ENCODE measurements around the gene TK2. TPM values are rescaled to one million over a fixed set of nuclear protein-coding genes. Genes with fewer than 3 reads are reported as not detected.
"Not testable (repeated sequence)": the region's sequence is repeated elsewhere in the genome, so short reads cannot be mapped to it uniquely, and the experiment has no call there.

TK2 gene
- total and polyA plus RNA-seq, 9 of the 15 experiments (the other 6 are each of a cell fraction or from before 2014, with no cell fraction given), result 1.1 to 10.2 (median 5.3) TPM

- TF ChIP-seq REST (IDR thresholded peaks at IDR 0.05; ENCODE audit: borderline replicate concordance) (peak; percentile 25; the same call in 1 of the 2 replicates), REST (CRISPR knock-in tag; IDR thresholded peaks at IDR 0.05; ENCODE audit: low read depth) (no peak), FOXM1 (IDR thresholded peaks at IDR 0.05; ENCODE audit: low read depth) (0 out of 2 replicates have a peak, but pooled peaks have one; percentile 13), FOXM1 (CRISPR knock-in tag; IDR thresholded peaks at IDR 0.05; ENCODE audit: low read depth) (no peak), CTCF (IDR thresholded peaks at IDR 0.05 in 2 of 3, conservative IDR thresholded peaks at IDR 0.05 in 1 of 3; ENCODE audit: insufficient read depth in 2 of 3, low read depth in 1 of 3, low read length in 3 of 3) (peak; percentile 53 to 69 (median 58))
Measured at GRCh38 chr16:66515596-66516508, 34.1 kb downstream of the TK2 start (continued).

- H4K20me1 ChIP-seq (replicated peaks; ENCODE audit: control insufficient read depth, insufficient read depth, low read length); H3K4me2 ChIP-seq (ENCODE audit: insufficient read depth, low read length); H2AFZ ChIP-seq (ENCODE audit: low read depth, low read length); intact Hi-C loops (cut with micrococcal nuclease); POLR2A ChIA-PET; H3K4me3 ChIP-seq; DNase-seq (ENCODE audit: extremely low read depth in 1 of 4, low spot score in 3 of 4); H3K79me2 ChIP-seq (ENCODE audit: control insufficient read depth, insufficient read depth, low read length); H3K9me3 ChIP-seq (replicated peaks; ENCODE audit: control insufficient read depth, insufficient read depth, low read depth, low read length); ATAC-seq; in situ Hi-C loops (cut with MboI); H3K27ac ChIP-seq (ENCODE audit: extremely low read depth, low read depth, low read length); BruUV-seq (replicated peaks); CTCF ChIA-PET (ENCODE audit: low intra/inter-chr PET ratio); FAIRE-seq; H3K27me3 ChIP-seq (ENCODE audit: control insufficient read depth in 2 of 2, insufficient read depth in 2 of 2, low read length in 2 of 2); H3K9me1 ChIP-seq (ENCODE audit: control insufficient read depth, insufficient read depth, low read length); H3K36me3 ChIP-seq (ENCODE audit: control insufficient read depth, insufficient read depth, low read length): not testable (repeated sequence)
- WGBS (ENCODE audit: insufficient coverage, low coverage, missing lambda C conversion rate), result 87% methylated on average over 6 of the region's 10 CpGs
- Histone ChIP-seq H3K4me1 (replicated peaks in 1 of 2; ENCODE audit: control insufficient read depth in 2 of 2, insufficient read depth in 2 of 2, low read length in 2 of 2) (peaks cover 29 to 38% of the 10 kb centered on the region in 2 experiments), H3K9ac (ENCODE audit: insufficient read depth in 1 of 2, low read depth in 2 of 2, low read length in 2 of 2) (peak overlapping the region in 1 of 2 experiments; percentile 62; a peak in 2 of 4 replicates)
Measured at GRCh38 chr16:66514980-66515595, 34.8 kb downstream of the TK2 start.
